ENCODE results near the gene IGF2BP3.

GRCh38 chr7:23294549-23295400 lies 175.5 kb downstream of the IGF2BP3 start:
- no peak for TF ChIP-seq POLR2A (IDR thresholded peaks at IDR 0.05; ENCODE audit: low read depth, low read length)
- TF ChIP-seq POLR2AphosphoS5 (IDR thresholded peaks at IDR 0.05; ENCODE audit: low read depth, low read length), result no peak
- no peak for TF ChIP-seq TAF1 (IDR thresholded peaks at IDR 0.05; ENCODE audit: low read depth, low read length)
- no peak for TF ChIP-seq PAX5 (IDR thresholded peaks at IDR 0.05; ENCODE audit: insufficient read depth, low read length, severe bottlenecking)
- TF ChIP-seq POU2F2 (IDR thresholded peaks at IDR 0.05; ENCODE audit: low read depth, low read length), result no peak

Measured in GM12891 (cell line).